K562 (cell line): Measurements from ENCODE around the gene PPIE. TPM values are rescaled to one million over a fixed set of nuclear protein-coding genes. Genes with fewer than 3 reads are reported as not detected.

Source experiments
- CBX5 ChIP-seq: IDR thresholded peaks from 2 replicates; pipeline ENCODE4 v1.6.1; 2014; ENCODE audit warnings: low read depth, borderline replicate concordance
- HDAC6 ChIP-seq: IDR thresholded peaks from 2 replicates; pipeline ENCODE4 v1.6.1; 2012; ENCODE audit warnings: low read depth, mild to moderate bottlenecking, control low read depth, inconsistent platforms, low read length, moderate library complexity
- SETDB1 ChIP-seq: IDR thresholded peaks from one replicate; pipeline ENCODE4 v1.6.1; 2012; ENCODE audit warnings: low read length, control low read depth, inconsistent platforms
- STAT6 ChIP-seq: sonication (generic); formaldehyde crosslinking; IDR thresholded peaks from 2 replicates; pipeline ENCODE4 v1.8.1; 2023; ENCODE audit warnings: mild to moderate bottlenecking, missing genetic modification reagents
- THRB ChIP-seq: fragments of 450-650 bp; formaldehyde crosslinking; conservative IDR thresholded peaks from 2 replicates; pipeline ENCODE4 v1.4.0; 2022; ENCODE audit warnings: mild to moderate bottlenecking, missing genetic modification characterization
- ZBTB40 ChIP-seq, 2 experiments: fragments of 450-650 bp in 1 of 2; sonication (generic) in 1 of 2; formaldehyde crosslinking in 1 of 2; IDR thresholded peaks; 2 replicates each; pipeline versions ENCODE4 v1.7.1 to v1.9.0; 2016 to 2022; ENCODE audit warnings: inconsistent platforms in 1 of 2, mild to moderate bottlenecking in 1 of 2, missing genetic modification reagents in 1 of 2
- ZNF282 ChIP-seq: sonication (generic); formaldehyde crosslinking; IDR thresholded peaks from 2 replicates; pipeline ENCODE4 v1.8.1; 2023; ENCODE audit warnings: missing genetic modification reagents
- ZNF644 ChIP-seq: fragments of 200-800 bp; sonication (Bioruptor generic); IDR thresholded peaks from 2 replicates; pipeline ENCODE4 v1.6.1; 2016; ENCODE audit warnings: low read depth, missing genetic modification characterization, missing compliant biosample characterization
- polyA plus RNA-seq, 8 experiments: library from polyadenylated mRNA; depleted of rRNA in 4 of 8; stranded (reverse) in 5 of 8; unstranded in 3 of 8; fragments of >200 nt; fragmentation: Nextera tagmentation in 2 of 8; fragmentation: Illumina TruSeq in 1 of 8; extraction: Ambion mirVana in 2 of 8; extraction: Trizol in 1 of 8; gene quantifications; 2 replicates each; pipeline versions ENCODE4 v1.2.1 to v1.2.3, GENCODE V29; 2011 to 2014; ENCODE audit warnings: inconsistent platforms in 1 of 8, missing spikeins in 1 of 8
- total RNA-seq, 7 experiments: library from RNA; depleted of rRNA in 6 of 7; stranded (reverse); fragments of >200 nt in 6 of 7; fragmentation: Illumina TruSeq in 2 of 7; extraction: Trizol in 2 of 7; gene quantifications; 2 replicates each; pipeline versions ENCODE4 v1.2.1 to v1.2.3, GENCODE V29; 2011 to 2021; ENCODE audit warnings: low replicate concordance in 1 of 7

The PPIE gene
- total and polyA plus RNA-seq, 9 of the 15 experiments (the other 6 are each of a cell fraction or from before 2014, with no cell fraction given): 75.4 to 444 (median 131) TPM

- TF ChIP-seq ZBTB40 (IDR thresholded peaks at IDR 0.05): no peak
- 0 out of 2 replicates have a peak, but pooled peaks have one; percentile 28 for TF ChIP-seq ZBTB40 (CRISPR knock-in tag; IDR thresholded peaks at IDR 0.05)
- no peak for TF ChIP-seq STAT6 (CRISPR knock-in tag)
- TF ChIP-seq CBX5: no peak
- no peak for TF ChIP-seq SETDB1
- TF ChIP-seq ZNF644 (tag): no peak
- TF ChIP-seq ZNF282: peak; percentile 71; the same call in 1 of the 2 replicates
- no peak for TF ChIP-seq HDAC6
- TF ChIP-seq THRB (CRISPR knock-in tag): no peak
These were observed 50.3 kb downstream of the PPIE start, which contains the start of gene BMP8B (continued) for GRCh38 chr1:39788758-39789570.
